Renal pelvis (tissue), 4 donors: ENCODE data around the gene CX3CL1. TPM values are rescaled to one million over a fixed set of nuclear protein-coding genes. Genes with fewer than 3 reads are reported as not detected.

Source experiments
- DNase-seq: peaks from one replicate; pipeline ENCODE4 v3.0.0-alpha.2; 2013
- polyA plus RNA-seq, 3 donors: library from polyadenylated mRNA; unstranded; fragments of 120-200 nt; gene quantifications; one replicate each; pipeline ENCODE4 v1.2.1, GENCODE V29; 2013; ENCODE audit not compliant: insufficient read length in 3 of 3

Gene CX3CL1
- polyA plus RNA-seq, 3 donors = 30.3 to 33.2 (median 32.3) TPM

DNA sequence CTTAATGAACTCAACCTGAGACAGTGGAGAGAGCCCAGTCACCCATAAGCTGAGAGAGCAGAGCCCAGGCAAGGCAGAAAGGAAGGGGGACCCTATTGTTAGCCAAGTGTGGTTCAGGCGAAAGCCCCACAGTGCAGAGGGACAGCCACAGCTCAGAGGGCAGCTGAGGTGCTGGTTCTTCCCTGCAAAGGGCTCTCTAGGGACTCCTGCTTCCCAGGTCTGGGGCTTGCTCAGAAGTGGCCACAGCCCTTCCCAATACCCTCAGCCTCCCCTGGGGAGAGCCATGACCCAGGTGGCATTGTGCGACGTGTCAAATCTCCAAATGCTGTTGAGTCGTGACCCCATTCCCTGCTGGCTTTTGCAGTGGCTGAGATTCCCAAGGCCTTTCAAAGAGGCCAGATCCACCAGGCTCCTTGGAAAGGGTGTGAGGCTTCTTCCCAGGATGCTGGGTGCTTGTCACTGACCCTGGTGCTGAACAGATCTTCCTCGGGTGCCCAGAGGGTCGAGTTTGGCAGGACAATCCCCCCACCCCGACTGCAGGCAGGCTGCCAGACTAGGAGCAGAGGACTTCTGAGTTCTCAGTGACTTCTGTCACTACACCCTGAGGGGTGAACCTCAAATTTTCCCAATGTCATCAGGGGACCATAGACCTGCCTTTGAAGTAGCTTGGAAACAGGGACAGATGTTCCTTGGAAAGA is 29.8 kb downstream of the CX3CL1 start:
- no peak for DNase-seq

GRCh38 chr16:57403965-57404817 is 31.9 kb downstream of the CX3CL1 start, which contains the start of gene CCL17:
CCL17 (plus strand) TSS chr16:57404767; CDS start chr16:57413933, 9,166 bp downstream.
- no peak for DNase-seq

DNA sequence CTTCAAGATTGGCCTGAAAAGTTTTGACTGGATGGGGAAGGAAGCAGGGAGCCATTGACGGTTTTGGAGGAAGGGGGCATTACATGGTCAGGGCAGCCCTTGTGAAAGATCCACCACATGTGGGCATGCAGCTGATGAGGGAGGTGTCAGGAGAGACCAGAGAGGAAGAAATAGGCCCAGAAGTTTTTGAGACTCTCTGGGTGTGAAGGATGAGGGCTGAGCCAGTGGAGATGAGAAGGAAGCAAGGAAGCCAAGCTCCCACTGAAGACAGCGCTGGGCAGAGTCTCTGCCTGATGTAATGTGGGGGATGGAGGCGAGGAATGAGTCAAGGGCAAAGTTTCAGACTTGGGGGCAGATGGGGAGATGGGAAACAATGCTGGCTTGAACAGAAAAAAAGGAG is 32.8 kb downstream of the CX3CL1 start:
- DNase-seq = no peak

GRCh38 chr16:57406881-57407280 is 34.6 kb downstream of the CX3CL1 start:
- no peak for DNase-seq

- DNase-seq = no peak
Observed at GRCh38 chr16:57407521-57408353, 35.4 kb downstream of the CX3CL1 start.

DNA sequence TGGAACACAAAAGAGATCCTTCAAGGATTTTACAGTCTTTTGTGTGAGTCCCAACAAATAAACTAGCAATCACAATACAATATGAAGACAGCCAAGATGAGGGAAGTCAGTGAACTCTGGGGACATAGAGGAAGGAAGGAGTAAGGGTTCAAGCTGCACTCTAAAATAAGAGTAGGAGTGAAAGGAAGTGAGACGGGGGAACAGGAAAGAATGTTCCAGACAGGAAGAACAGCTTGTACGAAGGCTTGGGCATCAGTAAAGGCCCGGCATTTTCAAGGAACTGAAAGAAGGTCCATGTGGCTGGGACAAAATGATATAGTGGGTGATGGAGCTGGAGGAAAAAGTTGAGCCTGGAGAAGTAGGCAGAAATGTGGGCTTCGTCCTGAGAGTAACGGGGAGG is 36.8 kb downstream of the CX3CL1 start:
- DNase-seq = no peak

- no peak for DNase-seq
Observed at GRCh38 chr16:57409870-57410587, 37.7 kb downstream of the CX3CL1 start.

DNA sequence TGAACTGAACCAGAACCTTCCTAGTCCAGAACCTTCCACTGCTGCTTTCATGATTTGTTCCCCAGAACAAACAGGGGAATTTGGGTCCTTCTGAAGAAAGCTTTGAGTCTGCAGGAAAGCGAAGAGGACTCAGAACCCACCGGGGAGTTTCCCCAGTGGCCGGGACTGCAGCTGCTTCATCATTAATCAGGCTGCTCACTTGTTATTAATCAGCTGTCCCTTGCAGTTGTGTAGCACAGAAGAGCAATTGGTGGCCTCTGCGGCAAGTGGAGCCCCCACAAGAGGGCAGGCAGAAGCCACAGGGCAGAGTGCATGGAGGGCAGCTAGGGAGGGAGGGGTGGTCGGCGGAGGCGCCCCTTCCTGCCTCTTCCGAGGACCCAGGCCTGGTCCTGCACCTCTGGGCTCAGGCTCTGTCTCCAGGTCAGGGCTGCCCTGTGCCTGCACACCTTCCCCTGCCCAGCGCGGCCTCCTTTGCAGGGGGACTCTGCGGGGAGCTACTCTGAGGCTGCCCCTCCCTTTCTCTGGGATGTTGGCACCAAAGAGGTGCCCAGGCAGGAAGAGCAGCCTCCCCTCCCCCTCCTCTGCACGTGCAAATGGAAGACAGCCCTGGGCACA is 39.2 kb downstream of the CX3CL1 start:
- DNase-seq = no peak

DNA sequence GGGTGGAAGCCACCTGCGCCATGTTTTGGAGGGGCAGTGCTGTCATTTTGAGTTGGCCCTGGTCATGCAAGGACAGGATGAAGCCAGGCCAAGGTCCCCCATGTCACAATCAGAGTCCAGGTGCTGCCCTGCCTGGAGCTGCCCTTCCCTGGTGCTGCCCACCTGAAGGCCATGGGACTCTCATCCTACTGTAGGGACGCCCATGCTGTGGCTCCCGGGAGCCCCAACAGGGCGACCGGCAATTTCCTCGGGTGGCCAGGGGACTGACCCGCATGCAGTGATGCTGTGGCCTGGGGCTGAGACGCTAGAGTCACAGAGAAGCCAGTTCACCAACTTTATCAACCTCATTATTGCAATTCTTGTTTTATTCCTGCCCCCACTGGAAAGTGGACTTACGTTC is 40.3 kb downstream of the CX3CL1 start:
- DNase-seq = no peak

GRCh38 chr16:57413301-57413730 is 41.0 kb downstream of the CX3CL1 start:
- no peak for DNase-seq

GRCh38 chr16:57413733-57414132 is 41.4 kb downstream of the CX3CL1 start:
- DNase-seq = no peak

DNA sequence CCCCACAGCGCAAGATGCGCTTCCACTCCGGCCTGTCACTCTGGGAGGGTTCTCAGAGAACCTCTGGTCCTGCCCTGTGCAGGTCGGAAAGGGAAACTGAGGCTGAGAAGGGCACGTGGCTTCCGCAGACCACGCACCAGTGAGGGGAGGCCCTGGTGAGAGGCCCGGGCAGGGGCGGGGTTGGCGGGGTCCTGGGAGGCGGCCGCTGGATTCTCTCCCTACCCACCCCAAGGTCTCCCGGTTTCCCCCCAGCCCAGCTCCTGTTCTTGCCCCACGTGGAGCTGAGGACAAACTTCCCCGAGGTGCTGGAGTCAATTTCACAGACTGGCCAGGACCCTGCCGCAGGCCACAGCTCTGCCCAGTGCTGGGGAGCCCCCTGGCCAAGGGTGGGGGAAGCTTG is 43.8 kb downstream of the CX3CL1 start:
- no peak for DNase-seq

DNA sequence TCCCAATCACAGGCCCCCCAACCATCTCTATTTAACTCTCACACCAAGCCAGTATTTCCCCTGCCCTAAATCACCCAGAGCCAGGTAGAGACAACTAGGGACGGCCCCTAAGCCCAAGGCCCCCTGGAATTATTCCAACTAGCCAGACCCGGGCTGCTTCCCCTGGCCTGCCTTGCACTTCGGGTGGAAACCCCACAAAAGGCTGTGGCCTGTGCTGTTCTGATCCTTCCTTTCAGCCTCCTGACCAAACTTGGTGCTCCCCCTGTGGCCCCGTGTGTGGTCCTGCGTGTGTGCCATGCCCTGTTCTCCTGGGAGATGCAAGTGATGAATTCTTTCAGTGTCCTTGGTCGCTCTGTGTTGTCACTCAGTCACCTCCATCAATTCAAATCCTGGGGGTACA is 47.2 kb downstream of the CX3CL1 start:
- DNase-seq = no peak

- DNase-seq = peak; percentile 74
Observed at GRCh38 chr16:57422026-57422944, 50.0 kb downstream of the CX3CL1 start.

GRCh38 chr16:57423152-57423551 is 50.9 kb downstream of the CX3CL1 start:
- DNase-seq = no peak

GRCh38 chr16:57424583-57424982 is 52.3 kb downstream of the CX3CL1 start:
- no peak for DNase-seq

- no peak for DNase-seq
Observed at GRCh38 chr16:57426356-57426755, 54.1 kb downstream of the CX3CL1 start.

DNA sequence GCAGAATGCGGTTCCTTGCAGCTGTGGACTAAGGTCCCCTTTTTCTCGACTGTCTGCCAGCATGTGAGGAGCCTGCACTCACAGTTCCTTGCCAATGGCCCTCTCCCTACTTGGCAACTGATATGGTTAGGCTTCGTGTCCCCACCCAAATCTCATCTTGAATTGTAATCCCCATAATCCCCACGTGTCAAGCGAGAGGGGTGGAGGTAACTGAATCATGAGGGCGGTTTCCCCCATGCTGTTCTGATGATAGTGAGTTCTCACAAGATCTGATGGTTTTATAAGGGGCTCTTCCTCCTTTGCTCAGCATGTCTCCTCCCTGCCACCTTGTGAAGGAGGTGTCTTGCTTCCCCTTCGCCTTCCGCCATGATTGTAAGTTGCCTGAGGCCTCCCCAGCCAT is 55.0 kb downstream of the CX3CL1 start:
- DNase-seq = no peak

DNA sequence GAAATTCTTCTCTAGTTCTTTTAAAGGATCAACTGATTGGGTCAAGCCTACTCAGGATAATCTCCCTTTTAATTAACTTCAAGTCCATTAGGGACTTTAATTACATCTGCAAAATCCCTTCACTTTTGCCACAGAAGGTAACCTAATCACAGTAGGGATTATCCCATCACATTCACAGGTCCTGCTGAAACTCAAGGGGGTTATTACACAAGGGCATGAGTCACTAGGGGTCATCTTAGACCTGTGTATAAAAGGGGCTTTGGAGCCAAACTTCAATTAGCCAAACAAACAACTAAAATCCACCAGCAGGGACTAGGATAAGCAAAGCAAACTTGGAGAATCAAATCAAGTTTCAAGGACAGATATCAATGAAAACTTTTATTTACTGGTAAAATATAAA is 55.5 kb downstream of the CX3CL1 start:
- DNase-seq = no peak

DNA sequence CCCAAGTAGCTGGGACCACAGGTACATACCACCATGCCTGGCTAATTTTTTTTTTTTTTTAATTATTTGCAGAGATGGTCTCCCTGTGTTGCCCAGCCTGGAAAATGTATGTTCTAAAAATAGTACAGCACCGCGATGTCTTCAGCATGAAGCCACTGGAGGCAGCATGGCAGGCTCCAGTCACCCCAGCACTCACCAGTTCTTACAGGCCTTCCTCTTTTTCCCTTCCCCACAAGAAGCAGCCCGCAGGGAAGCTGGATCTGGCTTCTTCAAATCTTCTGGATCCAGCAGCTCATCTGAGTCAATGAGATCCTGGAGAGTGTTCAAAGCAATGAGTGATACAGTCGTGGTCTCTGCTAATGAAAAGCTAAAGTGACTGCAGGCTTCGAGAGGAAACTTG is 58.7 kb downstream of the CX3CL1 start:
- DNase-seq = no peak
